Type B pancreatic cell (in vitro differentiated cells): ENCODE measurements around the gene RNF39. TPM values are rescaled to one million over a fixed set of nuclear protein-coding genes. Genes with fewer than 3 reads are reported as not detected.

ENCODE experiments used
- DNase-seq: peaks from one replicate; pipeline ENCODE4 v3.0.0; 2021; ENCODE audit warnings: mixed read lengths; ENCODE audit not compliant: unreplicated experiment; ENCODE audit errors: extremely low spot score
- H3K27ac Mint-ChIP-seq: 2 replicates; pipeline ENCODE4 v1.8.0; 2021; ENCODE audit warnings: mild to moderate bottlenecking, mixed read lengths
- H3K27me3 Mint-ChIP-seq: 2 replicates; pipeline ENCODE4 v1.8.0; 2021; ENCODE audit warnings: mixed read lengths
- H3K36me3 Mint-ChIP-seq: 2 replicates; pipeline ENCODE4 v1.8.0; 2021; ENCODE audit warnings: mixed read lengths
- H3K4me1 Mint-ChIP-seq: one replicate; pipeline ENCODE4 v1.8.0; 2021; ENCODE audit warnings: mixed read lengths; ENCODE audit not compliant: unreplicated experiment
- H3K4me3 Mint-ChIP-seq: 2 replicates; pipeline ENCODE4 v1.8.0; 2021; ENCODE audit warnings: mild to moderate bottlenecking, mixed read lengths
- H3K9me3 Mint-ChIP-seq: 2 replicates; pipeline ENCODE4 v1.8.0; 2021; ENCODE audit warnings: mixed read lengths
- CTCF ChIP-seq: fragments of 200-600 bp; sonication (generic); conservative IDR thresholded peaks from 2 replicates; pipeline ENCODE4 v1.5.0; 2021; ENCODE audit warnings: antibody characterized with exemption, mild to moderate bottlenecking
- total RNA-seq: library from RNA; stranded (reverse); gene quantifications from 2 replicates; pipeline ENCODE4 v1.2.1, GENCODE V29; 2021; ENCODE audit warnings: low replicate concordance

Gene RNF39
- total RNA-seq, 1 donor from 2014 or later = 1.5 TPM

- Mint-ChIP-seq H3K27ac (peak overlapping the region; percentile 8), H3K4me1 (peaks cover 18% of the 10 kb centered on the region), H3K36me3 (no peaks in the 10 kb centered on the region), H3K27me3 (peaks cover 84% of the 10 kb centered on the region), H3K4me3 (peak overlapping the region; percentile 89), H3K9me3 (no peaks in the 10 kb centered on the region)
- DNase-seq = no peak
- TF ChIP-seq CTCF = no peak
These were observed 28.3 kb upstream of the RNF39 start for GRCh38 chr6:30103872-30104179.

- Mint-ChIP-seq H3K4me3 (peak overlapping the region; percentile 89), H3K27me3 (peaks cover 84% of the 10 kb centered on the region), H3K4me1 (peaks cover 18% of the 10 kb centered on the region), H3K36me3 (no peaks in the 10 kb centered on the region), H3K27ac (peak overlapping the region; percentile 8), H3K9me3 (no peaks in the 10 kb centered on the region)
- TF ChIP-seq CTCF = peak; percentile 91
- no peak for DNase-seq
These were observed 27.7 kb upstream of the RNF39 start for GRCh38 chr6:30102970-30103871.

GRCh38 chr6:30102414-30102969, 26.9 kb upstream of the RNF39 start:
- H3K36me3 Mint-ChIP-seq = no peaks in the 10 kb centered on the region
- DNase-seq = no peak
- peaks cover 84% of the 10 kb centered on the region for H3K27me3 Mint-ChIP-seq
- H3K4me3 Mint-ChIP-seq = peak overlapping the region; percentile 89
- peaks cover 18% of the 10 kb centered on the region for H3K4me1 Mint-ChIP-seq
- peak overlapping the region; percentile 8 for H3K27ac Mint-ChIP-seq
- no peaks in the 10 kb centered on the region for H3K9me3 Mint-ChIP-seq
- TF ChIP-seq CTCF = no peak

- peak overlapping the region; percentile 89 for H3K4me3 Mint-ChIP-seq
- H3K4me1 Mint-ChIP-seq = peaks cover 18% of the 10 kb centered on the region
- TF ChIP-seq CTCF = no peak
- H3K36me3 Mint-ChIP-seq = no peaks in the 10 kb centered on the region
- peaks cover 86% of the 10 kb centered on the region for H3K27me3 Mint-ChIP-seq
- no peaks in the 10 kb centered on the region for H3K9me3 Mint-ChIP-seq
- H3K27ac Mint-ChIP-seq = peak overlapping the region; percentile 1
- peak; percentile 85 for DNase-seq
These were observed 26.2 kb upstream of the RNF39 start for GRCh38 chr6:30101444-30102413.

- H3K9me3 Mint-ChIP-seq = no peaks in the 10 kb centered on the region
- H3K4me3 Mint-ChIP-seq = peak overlapping the region; percentile 80
- H3K4me1 Mint-ChIP-seq = peaks cover 18% of the 10 kb centered on the region
- H3K27ac Mint-ChIP-seq = peak overlapping the region; percentile 54
- no peak for DNase-seq
- H3K27me3 Mint-ChIP-seq = peaks cover 89% of the 10 kb centered on the region
- TF ChIP-seq CTCF = no peak
- no peaks in the 10 kb centered on the region for H3K36me3 Mint-ChIP-seq
These were observed 25.2 kb upstream of the RNF39 start for GRCh38 chr6:30100585-30101443.
